GM18520 (cell line): ENCODE measurements around the gene EPHA6.
"Not testable (repeated sequence)": the region's sequence is repeated elsewhere in the genome, so short reads cannot be mapped to it uniquely, and the experiment has no call there.

Source experiments
- ATAC-seq: cut with Tn5 transposase; IDR thresholded peaks from one replicate; pipeline ENCODE4 v1.9.1; 2021; ENCODE audit not compliant: unreplicated experiment

The EPHA6 gene

DNA sequence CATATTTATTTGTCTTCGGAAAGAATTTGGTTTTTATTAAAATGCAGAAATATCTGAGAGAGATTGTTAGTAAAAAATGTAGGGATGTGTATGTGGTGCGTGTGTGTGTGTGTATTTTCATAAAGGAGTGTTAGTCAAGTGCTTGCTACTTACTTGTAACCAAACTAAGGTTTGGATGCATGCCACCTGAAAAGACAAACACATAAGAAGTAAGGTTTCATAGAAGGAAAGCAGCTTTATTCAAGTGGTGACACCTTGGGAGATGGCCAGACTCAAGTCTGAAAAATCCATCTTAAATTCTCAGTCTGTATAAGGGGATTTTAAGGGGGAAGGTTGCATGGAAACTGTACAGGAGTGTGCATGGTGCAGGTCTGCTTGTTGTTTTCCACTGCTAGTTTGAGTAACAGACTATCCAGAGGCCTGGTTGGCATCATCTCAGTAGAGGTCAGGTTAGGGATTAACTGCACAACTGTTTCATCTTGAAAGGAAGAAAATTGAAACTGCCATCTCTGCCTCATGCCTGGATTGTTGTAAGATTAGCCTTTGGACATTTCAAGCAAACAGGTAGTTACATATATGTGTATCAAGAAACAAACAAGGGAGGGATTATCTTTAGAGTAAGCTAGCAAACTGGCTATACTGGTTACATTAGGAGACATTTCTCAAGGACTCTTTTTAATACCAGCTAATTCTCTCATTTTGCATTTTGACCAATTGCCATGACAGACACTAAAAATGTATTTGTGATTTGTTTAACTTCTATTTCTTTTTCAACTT, 196.7 kb downstream of the EPHA6 start:
- no peak for ATAC-seq

DNA sequence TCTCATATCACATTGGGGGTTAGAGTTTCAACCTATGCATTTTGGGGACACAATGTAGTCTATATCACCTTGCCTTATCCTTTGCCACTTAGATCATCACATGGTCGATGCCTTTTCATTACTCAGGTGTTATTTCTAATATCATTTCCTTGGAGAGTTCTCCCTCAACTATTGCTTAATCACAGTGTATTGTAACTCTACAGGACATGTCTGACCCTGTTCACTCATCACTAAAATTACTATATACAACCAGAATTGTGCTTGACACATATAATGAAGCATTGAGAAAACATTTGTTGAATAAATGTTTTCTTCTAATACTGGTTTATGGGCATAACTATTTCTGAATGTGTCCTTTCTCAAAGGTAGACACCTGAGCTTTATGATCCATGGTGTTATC, 207.4 kb downstream of the EPHA6 start:
- no peak for ATAC-seq

DNA sequence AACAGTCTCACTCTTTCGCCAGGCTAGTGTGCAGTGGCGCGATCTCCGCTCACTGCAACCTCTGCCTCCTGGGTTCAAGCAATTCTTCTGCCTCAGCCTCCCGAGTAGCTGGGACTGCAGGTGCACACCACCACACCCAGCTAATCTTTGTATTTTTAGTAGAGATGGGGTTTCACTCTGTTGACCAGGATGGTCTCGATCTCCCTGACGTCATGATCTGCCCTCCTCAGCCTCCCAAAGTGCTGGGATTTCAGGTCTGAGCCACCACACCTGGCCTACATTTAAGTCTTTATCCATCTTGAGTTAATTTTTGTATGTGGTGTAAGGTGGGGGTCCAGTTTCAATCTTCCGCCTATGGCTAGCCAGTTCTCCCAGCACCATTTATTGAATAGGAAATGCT, 211.2 kb downstream of the EPHA6 start:
- ATAC-seq = not testable (repeated sequence)

DNA sequence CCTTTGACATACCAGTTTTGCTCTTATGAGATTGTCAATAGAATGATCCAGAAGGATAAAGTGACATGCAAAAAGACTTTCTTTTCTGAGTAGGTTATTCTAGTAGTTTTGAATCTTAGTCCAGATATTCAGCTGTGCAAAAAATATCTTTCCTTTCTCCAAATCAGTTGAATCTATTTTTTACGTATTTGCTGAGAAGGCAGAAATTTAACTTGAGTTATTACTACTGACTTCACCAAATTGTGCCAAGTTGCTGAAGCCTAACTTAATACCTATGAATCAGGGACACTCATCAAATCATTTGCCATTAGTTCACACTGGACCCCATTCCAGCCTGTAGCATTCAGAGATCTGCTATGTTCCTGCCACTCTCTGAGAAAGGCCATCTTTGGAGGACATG, 215.6 kb downstream of the EPHA6 start:
- no peak for ATAC-seq

DNA sequence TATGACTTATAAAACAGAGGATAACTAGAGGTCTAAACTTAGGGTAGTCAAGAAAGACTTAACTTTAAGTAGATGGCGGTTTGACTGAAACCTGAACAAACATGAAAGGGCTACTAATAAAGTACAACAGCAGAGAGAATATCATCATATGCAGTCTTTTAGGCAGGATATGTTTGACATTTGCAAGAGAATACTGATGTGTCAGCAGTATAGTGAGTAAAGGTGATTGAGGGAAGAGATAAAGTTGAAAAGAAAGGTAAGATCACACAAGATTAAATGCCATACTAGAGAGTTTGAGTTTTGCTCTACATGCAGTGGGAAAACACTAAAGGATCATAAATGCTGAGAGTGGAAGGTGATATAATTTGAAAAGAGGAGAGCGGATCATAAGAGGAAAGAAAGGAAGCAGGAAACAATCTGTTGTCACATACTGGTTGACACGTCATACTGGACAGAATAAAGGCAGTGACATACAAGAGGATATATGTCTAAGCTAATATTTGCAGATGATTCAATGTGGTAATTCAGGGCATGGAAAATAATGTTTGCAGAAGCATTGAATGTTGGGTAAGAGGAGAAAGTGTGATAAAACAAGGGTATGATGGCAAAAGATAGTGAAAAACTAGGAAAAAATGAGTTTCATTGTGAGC, 223.0 kb downstream of the EPHA6 start:
- ATAC-seq = no peak

DNA sequence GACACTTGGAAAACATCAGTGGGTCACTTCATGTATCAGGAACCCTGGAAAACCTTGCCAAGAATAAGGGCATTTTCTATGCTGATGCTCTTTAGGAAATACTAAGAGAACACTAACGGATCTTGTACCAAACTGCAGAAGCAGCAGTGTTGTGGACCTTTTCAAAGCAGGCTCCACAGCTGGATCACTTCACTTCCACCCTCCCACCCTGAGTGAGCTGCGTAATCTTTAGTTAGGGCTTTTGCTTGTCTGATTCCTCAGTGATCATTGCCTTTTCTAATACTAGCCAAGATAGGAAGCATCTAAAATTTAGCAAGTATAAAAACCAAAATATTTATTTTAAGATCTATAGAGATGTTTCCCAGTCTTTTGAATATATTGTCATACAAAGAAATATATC, 229.0 kb downstream of the EPHA6 start:
- ATAC-seq = no peak

DNA sequence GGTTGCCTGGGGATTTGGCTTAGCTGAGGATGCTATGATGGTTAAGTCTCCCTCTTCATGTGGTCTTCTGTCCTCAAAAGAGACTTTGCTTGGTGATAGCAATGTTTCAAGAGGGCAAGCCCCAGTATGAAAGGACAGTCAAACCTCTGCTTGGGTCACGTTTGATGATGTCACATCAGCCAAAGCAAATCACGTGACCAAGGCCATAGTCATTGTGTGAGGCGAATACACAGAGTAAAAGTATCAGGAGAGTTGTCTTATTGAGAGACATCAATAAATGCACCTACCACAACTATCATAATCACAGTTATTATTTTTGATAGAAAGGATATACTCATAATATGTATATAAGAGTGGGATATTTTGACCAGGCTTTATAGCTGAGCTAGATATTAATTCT, 243.0 kb downstream of the EPHA6 start:
- ATAC-seq = no peak

DNA sequence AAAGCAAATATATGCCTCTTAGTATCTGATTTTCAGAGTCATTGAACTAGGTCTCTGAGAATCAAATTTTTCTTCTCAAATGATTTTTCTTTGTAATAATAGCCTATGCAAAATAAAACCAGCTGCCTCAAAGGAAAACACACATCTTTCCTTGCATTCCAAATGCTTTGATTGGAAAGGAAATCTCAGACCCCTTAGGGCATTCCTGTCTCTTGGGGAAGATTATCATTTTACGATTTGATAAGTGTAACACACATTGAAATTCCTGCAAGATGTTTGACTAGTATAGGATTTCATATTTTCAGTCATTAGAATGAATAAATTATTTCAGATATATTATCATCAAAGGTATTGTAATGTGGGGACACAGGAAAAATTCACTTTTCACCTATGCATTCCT, 244.8 kb downstream of the EPHA6 start:
- ATAC-seq = no peak

DNA sequence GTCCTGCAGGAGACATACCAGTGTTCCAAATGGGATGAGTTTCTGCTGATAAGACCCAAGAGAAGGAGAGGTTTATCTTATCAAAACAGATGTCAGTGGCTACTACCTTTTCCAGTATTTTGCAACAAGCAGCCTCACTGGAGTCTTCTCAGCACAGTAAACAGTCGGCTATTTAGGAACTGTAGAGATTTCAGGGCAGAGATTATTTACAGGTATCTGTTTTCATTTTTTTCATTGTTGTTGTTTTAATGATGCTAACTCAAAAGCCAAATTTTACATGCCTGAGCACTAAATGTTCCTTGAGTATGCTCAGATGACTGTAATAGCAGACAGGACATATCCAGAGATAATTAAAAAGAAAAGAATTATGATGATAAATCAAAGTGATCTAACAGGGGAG, 252.1 kb downstream of the EPHA6 start:
- ATAC-seq = no peak

DNA sequence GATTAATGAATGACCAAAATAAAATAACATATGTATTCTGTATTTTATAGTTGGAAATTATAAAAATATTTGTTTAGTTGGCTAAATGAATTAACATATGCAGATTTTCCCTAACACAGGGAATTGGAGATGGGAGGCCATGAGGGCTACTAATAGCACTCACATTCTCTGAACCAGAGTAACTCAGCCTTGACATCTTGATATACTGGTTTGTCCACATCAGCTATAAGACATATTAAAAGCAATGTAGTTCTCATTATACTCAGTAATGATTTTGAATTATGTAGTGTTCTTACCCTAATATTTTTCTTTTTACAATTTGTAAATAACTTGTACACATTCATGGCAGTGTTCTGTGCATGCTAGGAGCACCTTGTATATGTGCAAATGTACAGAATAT, 255.9 kb downstream of the EPHA6 start:
- ATAC-seq = no peak

DNA sequence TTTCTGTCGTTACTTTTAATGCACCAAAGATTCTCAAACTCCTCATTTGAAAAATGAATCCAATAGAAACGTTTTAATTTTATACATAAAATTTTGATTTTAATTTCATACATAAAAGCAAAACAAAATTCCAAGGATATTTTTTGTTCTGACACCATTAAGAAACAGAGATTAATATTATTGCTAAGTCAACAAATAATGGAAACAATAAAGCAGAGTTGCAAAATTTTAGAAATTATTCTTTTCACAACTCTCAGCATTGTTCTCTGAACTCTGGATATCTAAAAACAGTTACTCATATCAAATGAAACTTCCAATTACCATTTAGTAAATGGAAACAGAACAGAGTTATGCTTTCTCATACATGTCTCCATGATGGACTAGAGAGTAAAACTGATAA, 260.2 kb downstream of the EPHA6 start:
- no peak for ATAC-seq

DNA sequence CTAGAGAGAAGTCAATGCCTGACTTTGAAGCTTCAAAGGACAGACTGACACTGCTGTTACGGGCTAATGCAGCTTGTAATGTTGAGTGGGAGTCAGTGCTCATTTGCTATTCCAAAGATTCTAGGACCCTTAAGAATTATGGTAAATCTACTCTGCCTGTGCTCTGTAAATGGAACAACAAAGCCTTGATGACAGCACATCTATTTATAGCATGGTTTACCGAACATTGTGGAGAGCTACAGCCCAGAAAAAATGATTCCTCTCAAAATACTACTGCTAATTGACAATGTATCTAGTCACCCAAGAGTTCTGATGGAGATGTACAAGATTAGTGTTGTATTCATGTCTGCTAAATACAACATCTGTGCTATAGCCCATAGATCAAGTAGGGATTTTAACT, 262.3 kb downstream of the EPHA6 start:
- ATAC-seq = no peak

DNA sequence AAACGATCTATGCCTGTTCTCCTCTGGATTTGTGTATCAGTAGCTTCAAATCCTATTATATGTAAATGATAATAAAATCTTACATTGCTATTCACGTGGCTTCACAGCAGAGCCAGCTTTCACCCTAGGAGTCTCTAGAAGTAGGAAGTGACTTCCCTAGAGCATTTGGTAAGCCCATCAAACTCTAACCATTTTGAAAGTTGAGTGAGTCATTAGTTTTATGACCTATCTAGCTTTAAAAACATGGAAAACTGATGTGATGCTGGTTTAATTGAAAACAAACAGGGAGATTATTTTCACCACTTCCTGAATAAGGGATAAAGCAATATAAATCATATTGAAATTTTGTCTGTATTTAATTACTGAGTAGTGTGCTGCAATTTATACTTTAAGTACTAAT, 275.2 kb downstream of the EPHA6 start:
- ATAC-seq = no peak

DNA sequence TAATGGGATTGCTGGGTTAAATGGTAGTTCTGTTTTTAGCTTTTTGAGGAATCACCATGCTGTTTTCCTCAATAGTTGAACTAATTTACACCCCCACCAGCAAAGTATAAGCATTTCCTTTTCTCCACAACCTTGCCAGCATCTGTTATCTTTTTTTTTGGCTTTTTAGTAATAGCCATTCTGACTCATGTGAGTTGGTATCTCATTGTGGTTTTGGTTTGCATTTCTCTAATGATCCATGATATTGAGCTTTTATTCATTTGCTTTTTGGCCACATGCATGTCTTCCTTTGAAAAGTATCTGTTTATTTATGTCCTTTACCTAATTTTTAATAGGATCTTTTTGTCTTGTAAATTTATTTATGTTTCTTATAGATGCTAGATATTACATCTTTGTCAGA, 288.2 kb downstream of the EPHA6 start:
- ATAC-seq = no peak

DNA sequence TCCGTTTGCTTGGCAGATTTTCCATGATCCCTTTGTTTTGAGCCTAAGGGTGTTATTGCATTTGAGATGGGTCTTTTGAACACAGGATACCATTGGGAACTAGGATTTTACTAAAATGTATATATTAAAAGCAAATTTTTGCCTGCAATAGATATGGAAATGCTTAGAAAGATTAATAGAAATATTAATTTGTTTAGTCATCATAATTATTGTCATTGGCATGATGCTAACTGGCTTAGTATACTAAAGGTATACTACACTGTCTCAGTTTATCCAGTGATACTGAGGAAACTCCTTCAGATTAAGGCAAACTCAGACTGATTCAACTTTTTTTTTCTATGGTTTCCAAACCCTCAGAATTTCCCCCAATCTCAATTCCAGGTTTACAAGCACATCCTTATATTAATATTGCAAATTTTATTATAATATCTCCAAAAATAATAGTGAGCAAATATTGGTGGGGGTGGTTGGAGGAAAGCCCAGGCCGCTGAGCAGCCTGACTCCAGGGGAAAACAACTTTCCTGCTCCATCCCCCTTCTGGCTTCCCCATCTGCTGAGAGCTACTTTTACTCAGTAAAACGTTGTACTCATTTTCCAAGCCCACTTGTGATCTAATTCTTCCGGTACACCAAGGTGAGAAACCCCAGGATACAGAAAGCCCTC, 291.7 kb downstream of the EPHA6 start:
- no peak for ATAC-seq

DNA sequence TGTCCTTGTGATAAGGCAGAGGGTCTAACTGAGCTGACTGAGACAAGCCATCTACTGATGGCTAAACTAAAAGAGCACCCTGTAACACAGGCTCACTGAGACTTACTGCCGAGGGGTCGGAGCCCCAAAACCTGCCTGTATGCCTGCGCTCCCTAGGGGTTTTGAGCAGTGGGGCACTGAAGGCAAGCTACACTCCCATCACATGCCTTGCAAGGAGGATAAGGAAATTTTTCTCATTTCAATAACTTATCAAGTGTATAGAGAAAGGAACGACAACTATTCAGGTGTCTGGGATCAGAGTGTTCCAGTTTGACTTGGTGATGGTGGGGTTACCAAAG, 292.2 kb downstream of the EPHA6 start:
- ATAC-seq = no peak

DNA sequence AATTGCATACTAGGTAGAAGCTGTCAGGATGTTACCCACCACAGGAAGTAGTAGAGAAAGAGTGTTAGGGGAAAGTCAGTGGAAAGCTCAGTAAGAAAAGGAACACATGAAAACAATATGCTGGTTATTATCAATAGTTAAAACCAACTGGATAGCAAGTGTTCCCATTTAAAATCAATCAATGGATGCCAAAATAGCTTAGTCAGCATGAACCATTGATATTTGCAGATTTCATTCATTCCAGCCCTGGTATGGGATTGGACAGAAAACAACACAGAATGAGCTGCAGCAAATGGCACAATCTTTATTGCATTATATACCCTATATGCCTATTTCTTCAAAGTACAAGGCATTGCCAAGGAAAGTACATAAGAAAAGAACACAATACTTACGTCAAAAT, 293.7 kb downstream of the EPHA6 start:
- ATAC-seq = no peak

DNA sequence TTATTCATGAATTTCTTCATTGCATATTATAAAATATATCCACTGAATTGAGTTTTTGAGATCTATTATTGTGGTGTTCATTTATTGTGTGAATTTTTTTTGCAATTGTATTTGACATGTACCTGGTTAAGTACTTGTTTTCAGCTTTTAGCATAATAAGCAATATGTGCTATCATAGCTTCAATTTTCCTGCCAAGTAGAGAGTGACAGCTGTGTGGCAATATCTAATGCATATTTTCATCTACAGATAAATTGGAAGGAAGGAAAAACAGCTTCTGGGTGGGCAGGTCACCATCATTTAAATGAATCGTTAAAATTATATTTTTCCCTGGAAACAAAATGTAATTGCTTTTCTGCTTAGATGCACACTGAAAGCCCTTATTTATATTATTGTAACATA, 296.9 kb downstream of the EPHA6 start:
- no peak for ATAC-seq

DNA sequence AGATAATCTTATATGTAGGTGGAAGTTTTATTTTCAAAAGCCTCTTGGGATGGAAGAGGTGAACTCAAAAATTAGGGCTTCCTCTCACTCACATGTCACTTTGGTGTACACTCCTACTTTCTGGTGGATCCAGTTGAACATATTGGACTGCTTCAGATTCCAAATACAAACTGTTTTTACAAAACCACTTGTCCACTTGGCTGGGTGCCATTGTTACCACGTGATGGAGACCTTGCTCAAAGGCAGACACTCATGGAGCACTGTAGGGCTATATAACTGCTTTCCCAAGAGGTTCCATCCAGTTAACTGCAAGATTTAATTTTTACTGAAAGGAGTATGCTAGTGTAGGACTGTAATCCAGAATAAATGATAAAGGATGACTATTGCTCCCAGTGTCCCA, 307.0 kb downstream of the EPHA6 start:
- no peak for ATAC-seq

DNA sequence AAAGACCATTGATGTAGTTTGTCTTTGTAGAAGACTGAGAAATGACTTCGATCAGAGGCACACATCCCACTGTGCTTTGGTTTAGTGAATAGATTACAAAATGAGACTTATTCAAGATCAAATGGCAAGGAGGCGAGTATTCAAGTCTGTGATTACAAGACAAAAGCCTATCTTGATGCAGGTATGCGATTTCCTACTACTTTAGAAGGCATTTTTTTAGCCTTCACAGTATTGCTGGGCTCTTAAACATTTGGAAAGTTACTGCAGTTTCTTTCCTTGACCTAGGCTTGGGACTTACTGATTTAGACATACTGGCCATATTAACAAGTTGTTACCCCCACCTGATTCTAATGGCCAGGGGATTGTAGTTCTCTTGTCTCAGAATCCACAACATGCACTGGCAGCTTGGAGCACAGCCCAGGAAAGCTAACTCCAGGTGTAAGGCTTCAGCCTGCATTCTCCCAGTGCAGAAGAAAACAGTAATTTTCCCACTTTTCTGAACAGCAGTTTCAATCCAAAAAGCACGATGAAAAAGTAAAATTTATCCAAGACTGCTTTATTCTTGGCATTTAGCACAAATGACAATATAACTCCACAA, 311.6 kb downstream of the EPHA6 start:
- no peak for ATAC-seq

DNA sequence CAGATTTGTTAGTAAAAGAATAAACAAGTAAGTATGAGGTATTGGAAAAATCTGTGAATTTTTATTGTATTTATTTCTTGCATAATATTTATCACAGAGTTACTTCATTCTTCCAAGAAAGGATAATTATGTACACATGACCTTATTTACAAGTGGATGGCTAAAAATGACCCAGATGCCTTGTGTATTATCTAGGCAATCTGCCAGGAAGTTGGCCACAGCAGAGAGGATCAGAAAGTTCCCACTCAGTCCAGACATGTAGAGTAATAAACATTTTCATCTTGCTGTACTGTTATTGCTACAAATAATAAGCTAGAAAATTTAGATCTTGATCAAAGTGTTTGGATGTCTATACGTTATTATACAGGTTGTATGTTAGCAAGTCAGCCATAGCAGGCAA, 317.1 kb downstream of the EPHA6 start:
- no peak for ATAC-seq

DNA sequence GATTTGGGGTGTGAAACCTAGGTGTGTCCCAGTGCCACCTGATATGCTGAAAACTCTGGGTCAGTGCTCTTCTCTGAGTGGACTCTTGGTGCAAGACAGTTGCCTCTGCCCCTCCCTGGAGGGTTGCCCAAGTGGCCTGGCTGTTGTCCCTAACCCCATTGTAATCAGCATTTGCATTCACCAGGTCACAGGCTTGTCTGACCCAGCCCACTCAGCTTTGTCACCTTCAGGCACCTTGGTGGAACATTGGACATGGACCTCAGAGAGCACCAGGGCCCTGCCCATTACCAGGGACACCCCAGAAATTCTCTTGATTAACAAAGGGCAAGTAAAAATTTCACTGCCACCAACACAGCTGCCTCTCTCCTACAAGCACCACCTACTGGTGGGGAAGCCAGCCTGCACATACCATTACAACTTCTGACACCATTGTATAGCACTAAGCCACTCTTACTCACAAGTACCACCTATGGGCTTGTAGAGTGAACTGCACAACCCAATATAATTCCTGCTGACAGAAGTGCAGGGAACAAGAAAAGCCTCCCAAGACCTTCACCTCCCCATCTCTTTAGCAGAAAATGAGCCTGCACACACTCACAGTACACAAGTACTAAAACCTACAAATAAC, 324.6 kb downstream of the EPHA6 start:
- peak; percentile 45 for ATAC-seq
